ENCODE results near the gene RBMY1F.
"Not testable (repeated sequence)": the region's sequence is repeated elsewhere in the genome, so short reads cannot be mapped to it uniquely, and the experiment has no call there.

RBMY1F gene

GRCh38 chrY:22182823-22183222 lies at the start of gene RBMY1F:
Gene RBMY1F (minus strand): TSS chrY:22182923. CDS start chrY:22180969, 1,954 bp downstream.
- not testable (repeated sequence) for DNase-seq

- DNase-seq = not testable (repeated sequence)
Measured at GRCh38 chrY:22151144-22151543, 31.6 kb downstream of the RBMY1F start.

- DNase-seq = not testable (repeated sequence)
Measured at GRCh38 chrY:22141011-22141695, 41.6 kb downstream of the RBMY1F start.

- DNase-seq = not testable (repeated sequence)
Measured at GRCh38 chrY:22134719-22135118, 48.0 kb downstream of the RBMY1F start.

GRCh38 chrY:22130494-22130893 lies 52.2 kb downstream of the RBMY1F start:
- not testable (repeated sequence) for DNase-seq

All from OCI-M1 (cell line).